ENCODE measurements around the gene IKZF2.

Gene IKZF2

GRCh38 chr2:212960336-212960735 is 191.1 kb downstream of the IKZF2 start:
- DNase-seq (ENCODE audit: insufficient read length): no peak
- TF ChIP-seq TAF1 (IDR thresholded peaks at IDR 0.05; ENCODE audit: borderline replicate concordance, low read depth, low read length): no peak
- no peak for TF ChIP-seq POLR2AphosphoS5 (IDR thresholded peaks at IDR 0.05; ENCODE audit: low read depth, low read length)
- TF ChIP-seq POLR2A (IDR thresholded peaks at IDR 0.05; ENCODE audit: low read depth, low read length): no peak
- no peak for FAIRE-seq

GRCh38 chr2:212959471-212960117 is 191.8 kb downstream of the IKZF2 start:
- FAIRE-seq (peak; percentile 42), DNase-seq (ENCODE audit: insufficient read length) (no peak)
- no peak for TF ChIP-seq POLR2AphosphoS5 (IDR thresholded peaks at IDR 0.05; ENCODE audit: low read depth, low read length)
- no peak for TF ChIP-seq TAF1 (IDR thresholded peaks at IDR 0.05; ENCODE audit: borderline replicate concordance, low read depth, low read length)
- no peak for TF ChIP-seq POLR2A (IDR thresholded peaks at IDR 0.05; ENCODE audit: low read depth, low read length)

- TF ChIP-seq POLR2AphosphoS5 (IDR thresholded peaks at IDR 0.05; ENCODE audit: low read depth, low read length) (no peak), POLR2A (IDR thresholded peaks at IDR 0.05; ENCODE audit: low read depth, low read length) (no peak), TAF1 (IDR thresholded peaks at IDR 0.05; ENCODE audit: borderline replicate concordance, low read depth, low read length) (no peak)
- FAIRE-seq: peak; percentile 14
- DNase-seq (ENCODE audit: insufficient read length): no peak
Observed at GRCh38 chr2:212958757-212959295, 192.6 kb downstream of the IKZF2 start.

GRCh38 chr2:212958133-212958532 is 193.3 kb downstream of the IKZF2 start:
- no peak for TF ChIP-seq POLR2AphosphoS5 (IDR thresholded peaks at IDR 0.05; ENCODE audit: low read depth, low read length)
- no peak for TF ChIP-seq POLR2A (IDR thresholded peaks at IDR 0.05; ENCODE audit: low read depth, low read length)
- FAIRE-seq (no peak), DNase-seq (ENCODE audit: insufficient read length) (no peak)

- FAIRE-seq (no peak), DNase-seq (ENCODE audit: insufficient read length) (no peak)
- no peak for TF ChIP-seq TAF1 (IDR thresholded peaks at IDR 0.05; ENCODE audit: borderline replicate concordance, low read depth, low read length)
- TF ChIP-seq POLR2A (IDR thresholded peaks at IDR 0.05; ENCODE audit: low read depth, low read length): no peak
- TF ChIP-seq POLR2AphosphoS5 (IDR thresholded peaks at IDR 0.05; ENCODE audit: low read depth, low read length): no peak
Observed at GRCh38 chr2:212957624-212958023, 193.8 kb downstream of the IKZF2 start.

- TF ChIP-seq POLR2A (IDR thresholded peaks at IDR 0.05; ENCODE audit: low read depth, low read length): no peak
- no peak for TF ChIP-seq TAF1 (IDR thresholded peaks at IDR 0.05; ENCODE audit: borderline replicate concordance, low read depth, low read length)
- TF ChIP-seq POLR2AphosphoS5 (IDR thresholded peaks at IDR 0.05; ENCODE audit: low read depth, low read length): no peak
- FAIRE-seq (no peak), DNase-seq (ENCODE audit: insufficient read length) (no peak)
Observed at GRCh38 chr2:212956665-212957607, 194.5 kb downstream of the IKZF2 start.

- TF ChIP-seq POLR2AphosphoS5 (IDR thresholded peaks at IDR 0.05; ENCODE audit: low read depth, low read length) (no peak), POLR2A (IDR thresholded peaks at IDR 0.05; ENCODE audit: low read depth, low read length) (no peak), TAF1 (IDR thresholded peaks at IDR 0.05; ENCODE audit: borderline replicate concordance, low read depth, low read length) (no peak)
- FAIRE-seq (no peak), DNase-seq (ENCODE audit: insufficient read length) (no peak)
Observed at GRCh38 chr2:212953170-212953920, 198.1 kb downstream of the IKZF2 start.

- no peak for FAIRE-seq
- no peak for TF ChIP-seq POLR2AphosphoS5 (IDR thresholded peaks at IDR 0.05; ENCODE audit: low read depth, low read length)
- TF ChIP-seq TAF1 (IDR thresholded peaks at IDR 0.05; ENCODE audit: borderline replicate concordance, low read depth, low read length): no peak
- no peak for TF ChIP-seq POLR2A (IDR thresholded peaks at IDR 0.05; ENCODE audit: low read depth, low read length)
- DNase-seq (ENCODE audit: insufficient read length): no peak
Observed at GRCh38 chr2:212949786-212950185, 201.6 kb downstream of the IKZF2 start.
